HepG2 (cell line): ENCODE measurements around the gene ZDBF2. TPM values are rescaled to one million over a fixed set of nuclear protein-coding genes. Genes with fewer than 3 reads are reported as not detected.

ENCODE experiments used
- ATAC-seq: fragments of 200-7000 bp; cut with Tn5 transposase; 3 replicates; pipeline ENCODE4 v1.9.1; 2020; ENCODE audit warnings: mild to moderate bottlenecking, moderate library complexity
- BruUV-seq: library from RNA; stranded (reverse); fragments of 400-500 nt; replicated peaks from 2 replicates; lab custom pipeline; 2021; lab: Mats Ljungman, UMichigan
- CTCF ChIA-PET: fragments of 300-600 bp; formaldehyde crosslinking; extraction: SDS; loops from one replicate; lab custom pipeline; 2021; ENCODE audit warnings: low total read pairs, inconsistent platforms, low intra/inter-chr PET ratio; lab: Yijun Ruan, JAX
- POLR2A ChIA-PET: fragments of 350-600 bp; sonication (Branson Sonifier 250); formaldehyde crosslinking; loops from one replicate; lab custom pipeline; 2020; ENCODE audit warnings: antibody characterized with exemption, inconsistent platforms; lab: Yijun Ruan, JAX
- DNase-seq: peaks from one replicate; pipeline ENCODE4 v3.0.0-alpha.2; 2015; ENCODE audit warnings: low spot score
- FAIRE-seq: peaks from 3 replicates; lab custom pipeline; 2011; peaks lifted over from hg19 to GRCh38; lab: Jason Lieb, UNC
- H2AFZ ChIP-seq: one replicate; pipeline ENCODE4 v1.6.1; 2011; ENCODE audit warnings: low read length, inconsistent platforms
- H3K27ac ChIP-seq: fragments of 300-600 bp; 3 replicates; pipeline ENCODE4 v1.8.0; 2011; ENCODE audit warnings: mixed run types, mild to moderate bottlenecking, mixed read lengths, low read length, inconsistent platforms; ENCODE audit not compliant: insufficient read depth; ENCODE audit errors: extremely low read length
- H3K27me3 ChIP-seq, 2 experiments: fragments of 200-600 bp in 1 of 2; 2 replicates in 1 of 2; 3 replicates in 1 of 2; pipeline versions ENCODE4 v1.6.0 to v1.8.0; 2011; ENCODE audit warnings: low read length in 2 of 2, mild to moderate bottlenecking in 2 of 2, moderate library complexity in 2 of 2, inconsistent platforms in 1 of 2; ENCODE audit not compliant: insufficient read depth in 2 of 2, control insufficient read depth in 1 of 2
- H3K36me3 ChIP-seq, 2 experiments: fragments of 200-600 bp in 1 of 2; replicated peaks in 1 of 2; 2 replicates in 1 of 2; 3 replicates in 1 of 2; pipeline versions ENCODE4 v1.5.1 to v1.8.0; 2011; ENCODE audit warnings: low read length in 2 of 2, inconsistent platforms in 1 of 2; ENCODE audit not compliant: insufficient read depth in 2 of 2, control insufficient read depth in 1 of 2
- H3K4me1 ChIP-seq: 2 replicates; pipeline ENCODE4 v1.5.1; 2012; ENCODE audit warnings: low read length, inconsistent platforms; ENCODE audit not compliant: insufficient read depth
- H3K4me2 ChIP-seq: 2 replicates; pipeline ENCODE4 v1.6.0; 2011; ENCODE audit warnings: low read depth, low read length, inconsistent platforms
- H3K4me3 ChIP-seq, 3 experiments: fragments of 200-600 bp in 1 of 3; sonication (generic), shearing (Covaris generic) in 1 of 3; replicated peaks in 1 of 3; 2 replicates each; pipeline ENCODE4 v1.5.1; 2011 to 2016; ENCODE audit warnings: low read length in 3 of 3, inconsistent platforms in 2 of 3, low read depth in 2 of 3, mild to moderate bottlenecking in 2 of 3, control low read depth in 1 of 3, mixed read lengths in 1 of 3; ENCODE audit not compliant: insufficient read depth in 1 of 3
- H3K79me2 ChIP-seq: one replicate; pipeline ENCODE4 v1.6.1; 2011; ENCODE audit warnings: low read length, inconsistent platforms; ENCODE audit not compliant: insufficient read depth
- H3K9ac ChIP-seq: 2 replicates; pipeline ENCODE4 v1.6.0; 2011; ENCODE audit warnings: mild to moderate bottlenecking, low read depth, low read length, inconsistent platforms; ENCODE audit not compliant: insufficient read depth
- H3K9me3 ChIP-seq: 2 replicates; pipeline ENCODE4 v1.5.1; 2012; ENCODE audit warnings: mild to moderate bottlenecking, low read length
- H4K20me1 ChIP-seq: 2 replicates; pipeline ENCODE4 v1.6.0; 2011; ENCODE audit warnings: inconsistent platforms, mild to moderate bottlenecking, low read length, moderate library complexity; ENCODE audit not compliant: insufficient read depth
- AGO2 ChIP-seq: fragments of 200-400 bp; formaldehyde crosslinking; optimal IDR thresholded peaks from 2 replicates; pipeline ENCODE3; 2017; ENCODE audit warnings: mild to moderate bottlenecking, low read depth, low read length, moderate library complexity
- JUNB ChIP-seq: sonication (generic); formaldehyde crosslinking; IDR thresholded peaks from 2 replicates; pipeline ENCODE4 v1.8.0; 2022; ENCODE audit warnings: missing genetic modification reagents, mild to moderate bottlenecking, borderline replicate concordance
- MEF2D ChIP-seq: sonication (generic); formaldehyde crosslinking; IDR thresholded peaks from 2 replicates; pipeline ENCODE4 v1.5.1; 2020; ENCODE audit warnings: mild to moderate bottlenecking, missing genetic modification reagents
- NCOA5 ChIP-seq: sonication (generic); formaldehyde crosslinking; IDR thresholded peaks from 2 replicates; pipeline ENCODE4 v1.4.0; 2020; ENCODE audit warnings: missing genetic modification reagents
- NFATC3 ChIP-seq: sonication (generic); formaldehyde crosslinking; IDR thresholded peaks from 2 replicates; pipeline ENCODE4 v1.5.1; 2020; ENCODE audit warnings: mild to moderate bottlenecking, missing genetic modification reagents
- ZFP36 ChIP-seq: fragments of 150-350 bp; IDR thresholded peaks from 2 replicates; pipeline ENCODE4 v1.6.1; 2018; ENCODE audit warnings: borderline replicate concordance, low read length, low read depth; ENCODE audit not compliant: partially characterized antibody
- ZNF33B ChIP-seq: sonication (generic); formaldehyde crosslinking; IDR thresholded peaks from 2 replicates; pipeline ENCODE4 v1.5.1; 2020; ENCODE audit warnings: mild to moderate bottlenecking, missing genetic modification reagents
- ZNF354B ChIP-seq: sonication (generic); formaldehyde crosslinking; IDR thresholded peaks from 2 replicates; pipeline ENCODE4 v1.8.0; 2022; ENCODE audit warnings: mild to moderate bottlenecking, missing genetic modification reagents
- WGBS: methylation state at CpG from one replicate; pipeline ENCODE4 v1.1.6; 2017; ENCODE audit warnings: low lambda C conversion rate; 5-methylcytosine and 5-hydroxymethylcytosine counted together
- in situ Hi-C: cut with HindIII; loops from 2 replicates; pipeline ENCODE4 v1.10.0; 2017; ENCODE audit warnings: low pct_unique_long_range_greater_than_20kb; ENCODE audit not compliant: extremely low pct_ligation_motif_present
- intact Hi-C: fragments of 100-400 bp; cut with micrococcal nuclease; formaldehyde crosslinking; loops from one replicate; pipeline ENCODE4 v1.10.0; 2022; ENCODE audit not compliant: unreplicated experiment
- polyA plus RNA-seq, 8 experiments: library from polyadenylated mRNA; depleted of rRNA in 3 of 8; stranded (reverse) in 7 of 8; unstranded in 1 of 8; fragments of >200 nt; fragmentation: Illumina TruSeq in 4 of 8; extraction: Trizol in 4 of 8; gene quantifications; 2 replicates each; pipeline versions ENCODE4 v1.2.1 to v1.2.3, GENCODE V29; 2011 to 2016; ENCODE audit warnings: low read depth in 4 of 8, missing spikeins in 1 of 8, mixed read lengths in 1 of 8; ENCODE audit not compliant: insufficient read depth in 1 of 8
- total RNA-seq, 5 experiments: library from RNA; depleted of rRNA; stranded (reverse); fragments of >200 nt; fragmentation: Illumina TruSeq; extraction: Trizol; gene quantifications; 2 replicates each; pipeline ENCODE4 v1.2.3, GENCODE V29; 2016; ENCODE audit warnings: low read depth in 1 of 5
- TF ChIP-seq, protein P1 (sequence below): sonication (generic); formaldehyde crosslinking; IDR thresholded peaks from one replicate; pipeline ENCODE4 v1.5.1; 2020; ENCODE audit warnings: mild to moderate bottlenecking, missing genetic modification reagents; ENCODE audit errors: not compliant biosample characterization
- TF ChIP-seq, protein P2 (sequence below): sonication (generic); formaldehyde crosslinking; IDR thresholded peaks from 2 replicates; pipeline ENCODE4 v1.4.0; 2020; ENCODE audit warnings: missing genetic modification reagents, borderline replicate concordance

The ZDBF2 gene
- total and polyA plus RNA-seq, 2 of the 13 experiments (the other 11 are each of a cell fraction or from before 2014, with no cell fraction given), result 1.5 to 2.0 TPM

DNA sequence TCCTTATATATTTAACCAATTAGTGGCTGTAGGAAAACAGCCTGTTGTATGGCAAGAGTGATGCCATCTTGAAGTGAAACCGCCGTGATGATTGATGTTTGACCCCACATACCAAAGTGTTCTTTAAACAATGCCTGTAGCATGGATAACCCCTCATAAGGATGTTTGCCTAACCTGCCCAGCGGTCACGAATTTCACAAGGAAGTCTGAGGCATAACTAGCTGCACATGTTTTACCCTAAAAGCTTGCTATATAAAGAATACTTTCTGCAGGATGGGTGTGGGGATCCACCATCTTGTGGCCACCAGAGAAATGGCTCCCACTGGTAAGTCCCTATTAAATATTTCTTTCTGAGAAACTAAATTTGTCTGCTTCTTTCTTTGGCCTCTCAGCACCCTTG lies 68.7 kb downstream of the ZDBF2 start:
- DNase-seq (no peak), FAIRE-seq (no peak), ATAC-seq (no peak)
- ChIA-PET POLR2A (no interaction called here), CTCF (no interaction called here)
- in situ Hi-C loops, result no loop called here
- Histone ChIP-seq H3K27ac (no peak overlapping the region), H3K4me2 (no peak overlapping the region), H3K79me2 (no peaks in the 10 kb centered on the region), H3K9ac (no peak overlapping the region), H3K4me1 (no peaks in the 10 kb centered on the region), H3K36me3 (no peaks in the 10 kb centered on the region), H3K27me3 (no peaks in the 10 kb centered on the region; a peak in 1 of 5 replicates), H4K20me1 (no peaks in the 10 kb centered on the region), H2AFZ (no peak overlapping the region), H3K9me3 (no peaks in the 10 kb centered on the region), H3K4me3 (no peak overlapping the region)
- BruUV-seq, result no TSS peak
- intact Hi-C loops, result no loop called here
- 16% methylated on average over 4 of the region's 4 CpGs for WGBS
- no peak for TF ChIP-seq ZNF354B (CRISPR knock-in tag)
- no peak for TF ChIP-seq ZNF33B (CRISPR knock-in tag)
- TF ChIP-seq, protein P1, sequence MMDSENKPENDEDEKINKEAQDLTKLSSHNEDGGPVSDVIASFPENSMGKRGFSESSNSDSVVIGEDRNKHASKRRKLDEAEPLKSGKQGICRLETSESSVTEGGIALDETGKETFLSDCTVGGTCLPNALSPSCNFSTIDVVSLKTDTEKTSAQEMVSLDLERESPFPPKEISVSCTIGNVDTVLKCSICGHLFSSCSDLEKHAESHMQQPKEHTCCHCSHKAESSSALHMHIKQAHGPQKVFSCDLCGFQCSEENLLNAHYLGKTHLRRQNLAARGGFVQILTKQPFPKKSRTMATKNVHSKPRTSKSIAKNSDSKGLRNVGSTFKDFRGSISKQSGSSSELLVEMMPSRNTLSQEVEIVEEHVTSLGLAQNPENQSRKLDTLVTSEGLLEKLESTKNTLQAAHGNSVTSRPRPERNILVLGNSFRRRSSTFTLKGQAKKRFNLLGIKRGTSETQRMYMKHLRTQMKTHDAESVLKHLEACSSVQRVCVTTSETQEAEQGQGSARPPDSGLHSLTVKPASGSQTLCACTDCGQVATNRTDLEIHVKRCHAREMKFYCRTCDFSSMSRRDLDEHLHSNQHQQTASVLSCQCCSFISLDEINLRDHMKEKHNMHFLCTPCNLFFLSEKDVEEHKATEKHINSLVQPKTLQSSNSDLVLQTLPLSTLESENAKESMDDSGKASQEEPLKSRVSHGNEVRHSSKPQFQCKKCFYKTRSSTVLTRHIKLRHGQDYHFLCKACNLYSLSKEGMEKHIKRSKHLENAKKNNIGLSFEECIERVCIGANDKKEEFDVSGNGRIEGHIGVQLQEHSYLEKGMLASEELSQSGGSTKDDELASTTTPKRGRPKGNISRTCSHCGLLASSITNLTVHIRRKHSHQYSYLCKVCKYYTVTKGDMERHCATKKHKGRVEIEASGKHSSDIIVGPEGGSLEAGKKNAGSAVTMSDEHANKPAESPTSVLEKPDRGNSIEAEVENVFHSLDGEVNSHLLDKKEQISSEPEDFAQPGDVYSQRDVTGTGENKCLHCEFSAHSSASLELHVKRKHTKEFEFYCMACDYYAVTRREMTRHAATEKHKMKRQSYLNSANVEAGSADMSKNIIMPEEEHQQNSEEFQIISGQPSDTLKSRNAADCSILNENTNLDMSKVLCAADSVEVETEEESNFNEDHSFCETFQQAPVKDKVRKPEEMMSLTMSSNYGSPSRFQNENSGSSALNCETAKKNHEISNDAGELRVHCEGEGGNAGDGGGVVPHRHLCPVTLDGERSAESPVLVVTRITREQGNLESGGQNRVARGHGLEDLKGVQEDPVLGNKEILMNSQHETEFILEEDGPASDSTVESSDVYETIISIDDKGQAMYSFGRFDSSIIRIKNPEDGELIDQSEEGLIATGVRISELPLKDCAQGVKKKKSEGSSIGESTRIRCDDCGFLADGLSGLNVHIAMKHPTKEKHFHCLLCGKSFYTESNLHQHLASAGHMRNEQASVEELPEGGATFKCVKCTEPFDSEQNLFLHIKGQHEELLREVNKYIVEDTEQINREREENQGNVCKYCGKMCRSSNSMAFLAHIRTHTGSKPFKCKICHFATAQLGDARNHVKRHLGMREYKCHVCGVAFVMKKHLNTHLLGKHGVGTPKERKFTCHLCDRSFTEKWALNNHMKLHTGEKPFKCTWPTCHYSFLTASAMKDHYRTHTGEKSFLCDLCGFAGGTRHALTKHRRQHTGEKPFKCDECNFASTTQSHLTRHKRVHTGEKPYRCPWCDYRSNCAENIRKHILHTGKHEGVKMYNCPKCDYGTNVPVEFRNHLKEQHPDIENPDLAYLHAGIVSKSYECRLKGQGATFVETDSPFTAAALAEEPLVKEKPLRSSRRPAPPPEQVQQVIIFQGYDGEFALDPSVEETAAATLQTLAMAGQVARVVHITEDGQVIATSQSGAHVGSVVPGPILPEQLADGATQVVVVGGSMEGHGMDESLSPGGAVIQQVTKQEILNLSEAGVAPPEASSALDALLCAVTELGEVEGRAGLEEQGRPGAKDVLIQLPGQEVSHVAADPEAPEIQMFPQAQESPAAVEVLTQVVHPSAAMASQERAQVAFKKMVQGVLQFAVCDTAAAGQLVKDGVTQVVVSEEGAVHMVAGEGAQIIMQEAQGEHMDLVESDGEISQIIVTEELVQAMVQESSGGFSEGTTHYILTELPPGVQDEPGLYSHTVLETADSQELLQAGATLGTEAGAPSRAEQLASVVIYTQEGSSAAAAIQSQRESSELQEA (CRISPR knock-in tag), result no peak
- TF ChIP-seq NCOA5 (CRISPR knock-in tag), result no peak
- TF ChIP-seq AGO2, result no peak
- no peak for TF ChIP-seq ZFP36
- TF ChIP-seq NFATC3 (CRISPR knock-in tag), result no peak
- TF ChIP-seq JUNB, result no peak
- TF ChIP-seq, protein P2, sequence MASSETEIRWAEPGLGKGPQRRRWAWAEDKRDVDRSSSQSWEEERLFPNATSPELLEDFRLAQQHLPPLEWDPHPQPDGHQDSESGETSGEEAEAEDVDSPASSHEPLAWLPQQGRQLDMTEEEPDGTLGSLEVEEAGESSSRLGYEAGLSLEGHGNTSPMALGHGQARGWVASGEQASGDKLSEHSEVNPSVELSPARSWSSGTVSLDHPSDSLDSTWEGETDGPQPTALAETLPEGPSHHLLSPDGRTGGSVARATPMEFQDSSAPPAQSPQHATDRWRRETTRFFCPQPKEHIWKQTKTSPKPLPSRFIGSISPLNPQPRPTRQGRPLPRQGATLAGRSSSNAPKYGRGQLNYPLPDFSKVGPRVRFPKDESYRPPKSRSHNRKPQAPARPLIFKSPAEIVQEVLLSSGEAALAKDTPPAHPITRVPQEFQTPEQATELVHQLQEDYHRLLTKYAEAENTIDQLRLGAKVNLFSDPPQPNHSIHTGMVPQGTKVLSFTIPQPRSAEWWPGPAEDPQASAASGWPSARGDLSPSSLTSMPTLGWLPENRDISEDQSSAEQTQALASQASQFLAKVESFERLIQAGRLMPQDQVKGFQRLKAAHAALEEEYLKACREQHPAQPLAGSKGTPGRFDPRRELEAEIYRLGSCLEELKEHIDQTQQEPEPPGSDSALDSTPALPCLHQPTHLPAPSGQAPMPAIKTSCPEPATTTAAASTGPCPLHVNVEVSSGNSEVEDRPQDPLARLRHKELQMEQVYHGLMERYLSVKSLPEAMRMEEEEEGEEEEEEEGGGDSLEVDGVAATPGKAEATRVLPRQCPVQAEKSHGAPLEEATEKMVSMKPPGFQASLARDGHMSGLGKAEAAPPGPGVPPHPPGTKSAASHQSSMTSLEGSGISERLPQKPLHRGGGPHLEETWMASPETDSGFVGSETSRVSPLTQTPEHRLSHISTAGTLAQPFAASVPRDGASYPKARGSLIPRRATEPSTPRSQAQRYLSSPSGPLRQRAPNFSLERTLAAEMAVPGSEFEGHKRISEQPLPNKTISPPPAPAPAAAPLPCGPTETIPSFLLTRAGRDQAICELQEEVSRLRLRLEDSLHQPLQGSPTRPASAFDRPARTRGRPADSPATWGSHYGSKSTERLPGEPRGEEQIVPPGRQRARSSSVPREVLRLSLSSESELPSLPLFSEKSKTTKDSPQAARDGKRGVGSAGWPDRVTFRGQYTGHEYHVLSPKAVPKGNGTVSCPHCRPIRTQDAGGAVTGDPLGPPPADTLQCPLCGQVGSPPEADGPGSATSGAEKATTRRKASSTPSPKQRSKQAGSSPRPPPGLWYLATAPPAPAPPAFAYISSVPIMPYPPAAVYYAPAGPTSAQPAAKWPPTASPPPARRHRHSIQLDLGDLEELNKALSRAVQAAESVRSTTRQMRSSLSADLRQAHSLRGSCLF (CRISPR knock-in tag), result no peak
- TF ChIP-seq MEF2D, result no peak
